Thyroid gland (tissue), 4 donors: ENCODE data around the gene ARMC9. TPM values are rescaled to one million over a fixed set of nuclear protein-coding genes. Genes with fewer than 3 reads are reported as not detected.

Experiments
- DNase-seq, 2 donors: peaks; one replicate each; pipeline ENCODE4 v3.0.0-alpha.2; 2019
- H3K27ac ChIP-seq, 3 donors: fragments of 200-600 bp; sonication (generic); 1 replicate in 2 of 3; 2 replicates in 1 of 3; pipeline ENCODE4 v1.5.1; 2016 to 2019; ENCODE audit warnings: mild to moderate bottlenecking in 1 of 3, moderate library complexity in 1 of 3
- H3K27me3 ChIP-seq: fragments of 200-600 bp; sonication (generic); one replicate; pipeline ENCODE4 v1.5.1; 2019
- H3K36me3 ChIP-seq, 2 donors: fragments of 200-600 bp; sonication (generic); one replicate each; pipeline ENCODE4 v1.5.1; 2016 to 2019
- H3K4me1 ChIP-seq, 2 donors: fragments of 200-600 bp; sonication (generic); one replicate each; pipeline ENCODE4 v1.5.1; 2017 to 2019
- H3K4me3 ChIP-seq, 3 donors: fragments of 200-600 bp; sonication (generic); replicated peaks in 1 of 3; 1 replicate in 2 of 3; 2 replicates in 1 of 3; pipeline ENCODE4 v1.5.1; 2016; ENCODE audit warnings: mild to moderate bottlenecking in 1 of 3
- H3K9me3 ChIP-seq: fragments of 200-600 bp; sonication (generic); one replicate; pipeline ENCODE4 v1.5.1; 2017
- CTCF ChIP-seq, 6 experiments: fragments of 200-600 bp in 3 of 6; fragments of 450-650 bp in 3 of 6; sonication (generic) in 3 of 6; IDR thresholded peaks; one replicate each; pipeline ENCODE4 v1.5.1; 2016 to 2019; ENCODE audit warnings: antibody characterized with exemption in 6 of 6, mild to moderate bottlenecking in 2 of 6, inconsistent platforms in 1 of 6, moderate library complexity in 1 of 6
- POLR2A ChIP-seq, 2 donors: fragments of 450-650 bp; IDR thresholded peaks; one replicate each; pipeline ENCODE4 v1.6.1; 2017; ENCODE audit warnings: antibody characterized with exemption in 2 of 2, mild to moderate bottlenecking in 2 of 2, moderate library complexity in 1 of 2
- WGBS, 2 donors: methylation state at CpG; one replicate each; pipeline ENCODE4 v1.1.5; 2017; 5-methylcytosine and 5-hydroxymethylcytosine counted together
- intact Hi-C: fragments of 100-400 bp; cut with DNase I; formaldehyde crosslinking; loops from one replicate; pipeline ENCODE4 v1.15.1; 2023
- total RNA-seq, 4 donors: library from RNA; depleted of rRNA; stranded (reverse); fragments of >200 nt; gene quantifications; one replicate each; pipeline ENCODE4 v1.2.3, GENCODE V29; 2016

The ARMC9 gene
- total RNA-seq, 4 donors from 2014 or later, result 20.3 to 30.7 (median 28.0) TPM

- 76 to 79% methylated on average over 4 of the region's 4 CpGs for WGBS, 2 donors
- no peak for DNase-seq
- no peaks in the 10 kb centered on the region for H3K36me3 ChIP-seq
- H3K4me1 ChIP-seq, result peaks cover 0 to 6% of the 10 kb centered on the region in 2 donors
- no peak overlapping the region for H3K4me3 ChIP-seq
- H3K27me3 ChIP-seq, result no peaks in the 10 kb centered on the region
- intact Hi-C loops, result no loop called here
- TF ChIP-seq POLR2A (IDR thresholded peaks at IDR 0.05) (no peak), CTCF (IDR thresholded peaks at IDR 0.05) (no peak)
- H3K27ac ChIP-seq, result no peak overlapping the region
- no peaks in the 10 kb centered on the region for H3K9me3 ChIP-seq
Measured at GRCh38 chr2:231201475-231201814, 3.0 kb downstream of the ARMC9 start.

DNA sequence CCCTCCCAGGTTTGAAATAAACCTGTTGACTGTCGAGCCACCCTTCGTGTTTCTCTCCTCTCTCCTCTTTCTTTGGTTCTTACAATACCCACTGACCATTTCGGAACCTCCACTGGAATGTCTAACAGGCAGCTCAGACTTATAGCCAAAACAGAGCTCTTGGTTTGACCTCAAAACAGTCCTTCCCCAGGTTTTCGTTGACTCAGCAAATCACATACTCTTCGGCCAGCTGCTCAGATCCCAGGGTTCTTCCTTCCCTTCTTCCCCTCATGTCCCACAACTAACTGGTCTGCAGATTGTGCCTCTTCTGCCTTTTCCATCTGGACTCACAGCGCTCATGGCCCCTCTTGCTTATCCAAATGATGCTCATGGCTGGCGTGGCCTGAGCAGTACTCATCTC, 4.7 kb downstream of the ARMC9 start:
- Histone ChIP-seq H3K4me1 (peaks cover 0 to under 1% of the 10 kb centered on the region in 2 donors), H3K27ac (no peak overlapping the region), H3K9me3 (no peaks in the 10 kb centered on the region), H3K36me3 (no peaks in the 10 kb centered on the region), H3K4me3 (no peak overlapping the region), H3K27me3 (no peaks in the 10 kb centered on the region)
- no peak for DNase-seq
- WGBS, 2 donors, result 96 to 97% methylated on average over 7 of the region's 7 CpGs
- TF ChIP-seq POLR2A (IDR thresholded peaks at IDR 0.05) (no peak), CTCF (IDR thresholded peaks at IDR 0.05) (no peak)
- intact Hi-C loops, result no loop called here

DNA sequence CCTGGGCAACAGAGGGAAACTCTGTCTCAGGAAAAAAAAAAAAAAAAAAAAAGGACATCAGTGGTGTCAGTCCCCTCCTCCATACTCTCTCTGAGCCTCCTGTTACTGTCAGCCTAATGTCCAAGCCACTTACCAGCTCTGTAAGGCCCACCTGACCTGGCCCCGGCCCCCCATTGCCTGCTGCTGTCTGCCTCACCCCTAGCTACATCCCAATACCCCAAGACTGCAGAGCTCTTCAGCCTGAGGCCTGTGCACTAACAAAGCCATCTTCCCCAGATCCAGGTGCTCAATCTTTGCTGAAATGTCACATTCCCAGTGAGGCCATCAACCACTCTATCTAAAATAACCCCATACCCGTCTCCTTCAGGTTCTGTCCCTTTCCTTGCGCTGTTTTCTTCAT, 5.7 kb downstream of the ARMC9 start:
- Histone ChIP-seq H3K36me3 (no peaks in the 10 kb centered on the region), H3K4me1 (no peaks in the 10 kb centered on the region), H3K27ac (no peak overlapping the region), H3K9me3 (no peaks in the 10 kb centered on the region), H3K27me3 (no peaks in the 10 kb centered on the region), H3K4me3 (no peak overlapping the region)
- no peak for DNase-seq
- no peak for TF ChIP-seq POLR2A (IDR thresholded peaks at IDR 0.05)
- 97 to 98% methylated on average over 3 of the region's 3 CpGs for WGBS, 2 donors
- intact Hi-C loops, result no loop called here

DNA sequence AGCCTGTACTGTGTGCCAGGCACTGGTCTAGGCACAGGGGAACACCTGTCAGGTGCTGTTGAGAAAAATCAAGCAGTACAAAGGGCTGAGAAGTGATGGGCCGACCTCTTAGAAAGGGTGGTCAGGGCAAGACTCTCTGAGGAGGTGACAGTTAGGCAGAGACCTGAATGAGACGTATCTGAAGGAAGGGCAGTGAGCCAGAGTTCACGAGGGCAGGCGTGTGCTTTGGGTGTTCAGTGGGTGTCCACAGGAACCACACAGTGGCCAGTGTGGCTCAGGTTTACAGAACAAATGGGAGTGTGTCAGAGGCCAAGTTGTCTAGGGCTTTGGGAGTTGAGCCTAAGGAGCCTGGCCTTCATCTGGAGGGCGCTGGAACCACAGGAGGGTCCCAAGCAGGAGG, 6.2 kb downstream of the ARMC9 start:
- intact Hi-C loops, result no loop called here
- no peak for DNase-seq
- no peaks in the 10 kb centered on the region for H3K9me3 ChIP-seq
- 84 to 95% methylated on average over 5 of the region's 5 CpGs for WGBS, 2 donors
- TF ChIP-seq POLR2A (IDR thresholded peaks at IDR 0.05) (no peak), CTCF (IDR thresholded peaks at IDR 0.05) (no peak)
- no peaks in the 10 kb centered on the region for H3K4me1 ChIP-seq
- no peaks in the 10 kb centered on the region for H3K27me3 ChIP-seq
- H3K36me3 ChIP-seq, result no peaks in the 10 kb centered on the region
- H3K4me3 ChIP-seq, result no peak overlapping the region
- H3K27ac ChIP-seq, result no peak overlapping the region

DNA sequence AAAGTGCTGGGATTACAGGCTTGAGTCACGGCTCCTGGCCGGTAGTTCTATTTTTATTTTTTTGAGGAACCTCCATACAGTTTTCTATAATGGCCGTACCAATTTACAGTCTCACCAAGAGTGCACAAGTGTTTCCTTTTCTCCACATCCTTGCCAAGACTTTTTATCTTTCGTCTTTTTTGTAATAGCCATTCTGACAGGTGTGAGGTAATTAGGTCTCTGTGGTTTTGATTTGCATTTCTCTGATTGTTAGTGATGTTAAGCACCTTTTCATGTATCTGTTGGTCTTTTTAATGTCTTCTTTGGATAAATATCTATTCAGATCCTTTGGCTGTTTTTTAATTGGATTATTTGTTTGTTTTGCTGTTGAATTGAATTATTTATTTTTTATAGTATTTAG, 9.3 kb downstream of the ARMC9 start:
- no peak for DNase-seq
- Histone ChIP-seq H3K4me1 (no peaks in the 10 kb centered on the region), H3K9me3 (no peaks in the 10 kb centered on the region), H3K4me3 (no peak overlapping the region), H3K27me3 (no peaks in the 10 kb centered on the region), H3K36me3 (no peaks in the 10 kb centered on the region), H3K27ac (no peak overlapping the region)
- 93 to 95% methylated on average over 4 of the region's 4 CpGs for WGBS, 2 donors
- TF ChIP-seq CTCF (IDR thresholded peaks at IDR 0.05) (no peak), POLR2A (IDR thresholded peaks at IDR 0.05) (no peak)
- intact Hi-C loops, result no loop called here

- no peaks in the 10 kb centered on the region for H3K27me3 ChIP-seq
- H3K4me1 ChIP-seq, result no peaks in the 10 kb centered on the region
- TF ChIP-seq POLR2A (IDR thresholded peaks at IDR 0.05) (no peak), CTCF (IDR thresholded peaks at IDR 0.05) (no peak)
- DNase-seq, result no peak
- no peak overlapping the region for H3K27ac ChIP-seq
- H3K4me3 ChIP-seq, result no peak overlapping the region
- intact Hi-C loops, result no loop called here
- peaks cover 2 to 4% of the 10 kb centered on the region in 2 donors for H3K36me3 ChIP-seq
- 89 to 90% methylated on average over 3 of the region's 3 CpGs for WGBS, 2 donors
- no peaks in the 10 kb centered on the region for H3K9me3 ChIP-seq
Measured at GRCh38 chr2:231210782-231211181, 12.4 kb downstream of the ARMC9 start.
